Stomach (tissue), 9 donors: Measurements from ENCODE around the gene BOLA3. TPM values are rescaled to one million over a fixed set of nuclear protein-coding genes. Genes with fewer than 3 reads are reported as not detected.

Experiments used
- DNase-seq, 2 donors: peaks; one replicate each; pipeline versions ENCODE4 v3.0.0 to v3.0.0-alpha.2; 2013 to 2019
- H3K27ac ChIP-seq, 5 donors: fragments of 200-600 bp in 4 of 5; sonication (generic) in 4 of 5; one replicate each; pipeline ENCODE4 v1.5.1; 2013 to 2019; ENCODE audit warnings: mild to moderate bottlenecking in 1 of 5, moderate library complexity in 1 of 5
- H3K27me3 ChIP-seq, 3 donors: fragments of 200-600 bp; sonication (generic); one replicate each; pipeline ENCODE4 v1.5.1; 2017 to 2019; ENCODE audit warnings: mixed run types in 1 of 3
- H3K36me3 ChIP-seq, 4 donors: fragments of 200-600 bp; sonication (generic); 1 replicate in 3 of 4; 2 replicates in 1 of 4; pipeline ENCODE4 v1.5.1; 2016 to 2019
- H3K4me1 ChIP-seq, 4 donors: fragments of 200-600 bp; sonication (generic); one replicate each; pipeline ENCODE4 v1.5.1; 2016 to 2019
- H3K4me3 ChIP-seq, 4 donors: fragments of 200-600 bp; sonication (generic) in 3 of 4; one replicate each; pipeline ENCODE4 v1.5.1; 2016 to 2019; ENCODE audit warnings: mild to moderate bottlenecking in 1 of 4
- H3K9me3 ChIP-seq, 4 donors: fragments of 200-600 bp; sonication (generic); one replicate each; pipeline ENCODE4 v1.5.1; 2016 to 2019
- CTCF ChIP-seq, 7 experiments: fragments of 450-650 bp in 4 of 7; fragments of 200-600 bp in 3 of 7; sonication (generic) in 3 of 7; IDR thresholded peaks; one replicate each; pipeline ENCODE4 v1.5.1; 2016 to 2019; ENCODE audit warnings: antibody characterized with exemption in 7 of 7, control low read depth in 2 of 7, mild to moderate bottlenecking in 1 of 7
- EP300 ChIP-seq: sonication (generic); formaldehyde crosslinking; IDR thresholded peaks from one replicate; pipeline ENCODE4 v1.6.1; 2017; ENCODE audit warnings: antibody characterized with exemption
- POLR2A ChIP-seq, 4 donors: fragments of 450-650 bp; IDR thresholded peaks; one replicate each; pipeline ENCODE4 v1.6.1; 2016; ENCODE audit warnings: antibody characterized with exemption in 4 of 4, control low read depth in 2 of 4, mild to moderate bottlenecking in 1 of 4, moderate library complexity in 1 of 4
- POLR2AphosphoS5 ChIP-seq, 3 donors: sonication (generic); formaldehyde crosslinking; IDR thresholded peaks; one replicate each; pipeline ENCODE4 v1.6.1; 2016; ENCODE audit warnings: antibody characterized with exemption in 3 of 3
- WGBS, 5 donors: extraction: QIAGEN DNeasy Blood & Tissue Kit in 3 of 5; methylation state at CpG; one replicate each; pipeline versions ENCODE4 v1.1.5 to v1.1.7; 2013 to 2018; 5-methylcytosine and 5-hydroxymethylcytosine counted together
- intact Hi-C: fragments of 100-400 bp; cut with DNase I; formaldehyde crosslinking; loops from one replicate; pipeline ENCODE4 v1.15.1; 2023; ENCODE audit warnings: low total_unique reads
- polyA plus RNA-seq, 3 donors: library from polyadenylated mRNA; stranded (reverse); fragments of 200-250 nt; gene quantifications; one replicate each; pipeline ENCODE4 v1.2.3, GENCODE V29; 2013
- total RNA-seq, 5 donors: library from RNA; depleted of rRNA; stranded (reverse); fragments of >200 nt; gene quantifications; one replicate each; pipeline versions ENCODE4 v1.1.0 to v1.2.3, GENCODE V29; 2014 to 2016
- donor health status: healthy with polysubstance abuse.
- donor health status: Bipolar disorder and iron deficiency.
- donor health status: healthy.

Gene BOLA3
- total and polyA plus RNA-seq, 8 donors = 13.3 to 310 (median 94.1) TPM; not detected in 1

GRCh38 chr2:74094291-74094690 lies 53.4 kb downstream of the BOLA3 start:
- no peak for TF ChIP-seq POLR2A (IDR thresholded peaks at IDR 0.05)
- TF ChIP-seq POLR2AphosphoS5 (IDR thresholded peaks at IDR 0.05) = no peak
- no peak for TF ChIP-seq EP300
- no peak for TF ChIP-seq CTCF (IDR thresholded peaks at IDR 0.05)
- Histone ChIP-seq H3K36me3 (peaks cover 52 to 93% (median 75%) of the 10 kb centered on the region in 4 donors), H3K27me3 (no peaks in the 10 kb centered on the region), H3K27ac (no peak overlapping the region), H3K4me3 (no peak overlapping the region), H3K9me3 (no peaks in the 10 kb centered on the region), H3K4me1 (peaks cover 0 to 17% (median 8%) of the 10 kb centered on the region in 4 donors)
- WGBS, 5 donors = 83 to 90% (median 85%) methylated on average over 7 of the region's 7 CpGs
- intact Hi-C loops = no loop called here
- DNase-seq = no peak

DNA sequence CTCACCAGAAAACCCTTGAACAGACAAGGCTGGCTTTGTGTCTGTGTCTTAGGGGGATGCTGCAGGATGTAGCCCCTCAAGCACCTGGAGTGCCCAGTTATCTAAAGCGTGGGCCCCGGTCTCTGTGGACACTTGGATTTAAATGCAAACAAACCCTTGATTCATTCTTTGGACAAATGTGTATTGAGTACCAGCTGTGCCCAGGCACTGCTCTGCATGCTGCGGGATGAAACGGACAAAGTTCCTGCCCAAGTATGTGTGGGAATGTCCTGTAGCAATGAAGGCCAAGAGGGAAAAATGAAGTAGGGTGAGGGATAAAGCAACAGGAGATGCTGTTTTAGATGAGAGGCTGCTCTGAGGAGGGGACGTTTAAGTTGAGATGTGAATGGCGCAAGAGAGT lies 53.9 kb downstream of the BOLA3 start:
- intact Hi-C loops = no loop called here

DNA sequence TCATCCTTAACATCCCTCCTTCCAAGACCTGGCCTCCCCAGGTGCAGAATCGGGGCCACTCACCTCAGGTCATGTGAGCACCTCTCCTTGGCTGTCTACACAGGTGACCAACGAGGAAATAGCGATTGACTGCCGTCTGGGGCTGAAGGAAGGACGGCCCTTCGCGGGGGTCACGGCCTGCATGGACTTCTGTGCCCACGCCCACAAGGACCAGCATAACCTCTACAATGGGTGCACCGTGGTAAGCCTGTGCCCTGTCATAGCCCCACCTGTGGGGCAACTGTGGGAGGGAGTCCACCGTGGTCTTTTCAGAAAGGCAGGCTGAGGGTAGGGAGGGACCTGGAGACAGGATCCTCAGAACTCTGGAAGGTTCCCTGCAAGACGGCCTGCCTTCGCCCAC lies 54.3 kb downstream of the BOLA3 start:
- DNase-seq = no peak
- intact Hi-C loops = no loop called here
- TF ChIP-seq CTCF (IDR thresholded peaks at IDR 0.05) (no peak), EP300 (no peak), POLR2A (IDR thresholded peaks at IDR 0.05) (no peak), POLR2AphosphoS5 (IDR thresholded peaks at IDR 0.05) (no peak)
- Histone ChIP-seq H3K4me3 (no peak overlapping the region), H3K9me3 (no peaks in the 10 kb centered on the region), H3K27me3 (no peaks in the 10 kb centered on the region), H3K36me3 (peaks cover 45 to 93% (median 75%) of the 10 kb centered on the region in 4 donors), H3K4me1 (peaks cover 0 to 17% (median 8%) of the 10 kb centered on the region in 4 donors), H3K27ac (no peak overlapping the region)
- WGBS, 5 donors = 68 to 92% (median 78%) methylated on average over 11 to 13 of the region's 13 CpGs

More for the DNA sequence above, 53.9 kb downstream of the BOLA3 start:
- TF ChIP-seq CTCF (IDR thresholded peaks at IDR 0.05) (no peak), POLR2A (IDR thresholded peaks at IDR 0.05) (no peak), EP300 (no peak), POLR2AphosphoS5 (IDR thresholded peaks at IDR 0.05) (no peak)
- no peak overlapping the region for H3K4me3 ChIP-seq
- peaks cover 48 to 93% (median 75%) of the 10 kb centered on the region in 4 donors for H3K36me3 ChIP-seq
- no peak overlapping the region for H3K27ac ChIP-seq
- WGBS, 5 donors = 49 to 69% (median 63%) methylated on average over 6 of the region's 6 CpGs
- no peaks in the 10 kb centered on the region for H3K9me3 ChIP-seq
- peaks cover 0 to 17% (median 8%) of the 10 kb centered on the region in 4 donors for H3K4me1 ChIP-seq
- H3K27me3 ChIP-seq = no peaks in the 10 kb centered on the region
- DNase-seq = no peak

DNA sequence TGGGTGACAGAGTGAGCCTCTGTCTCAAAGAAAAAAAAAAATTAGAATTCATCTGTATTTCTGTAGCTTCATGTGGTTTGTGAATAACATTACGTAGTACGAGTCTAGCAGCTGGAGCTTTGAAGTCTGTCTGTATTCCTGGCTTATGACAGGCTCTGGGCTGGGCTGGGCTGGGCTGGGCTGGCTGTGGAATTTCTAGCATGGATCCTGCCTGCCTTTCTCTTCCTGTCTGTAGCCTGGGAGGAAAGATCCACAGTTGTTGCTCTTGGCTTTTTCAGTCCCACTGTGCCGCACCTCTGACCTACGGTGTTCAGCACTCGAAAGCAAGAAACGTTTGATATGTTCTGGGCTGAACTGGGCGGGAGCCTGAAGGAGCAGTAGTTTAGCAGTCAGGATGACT lies 55.4 kb downstream of the BOLA3 start:
- Histone ChIP-seq H3K27ac (no peak overlapping the region), H3K36me3 (peaks cover 54 to 96% (median 82%) of the 10 kb centered on the region in 4 donors), H3K9me3 (no peaks in the 10 kb centered on the region), H3K4me3 (no peak overlapping the region), H3K4me1 (peaks cover 0 to 17% (median 8%) of the 10 kb centered on the region in 4 donors), H3K27me3 (no peaks in the 10 kb centered on the region)
- TF ChIP-seq POLR2AphosphoS5 (IDR thresholded peaks at IDR 0.05) (no peak), EP300 (no peak), POLR2A (IDR thresholded peaks at IDR 0.05) (no peak), CTCF (IDR thresholded peaks at IDR 0.05) (no peak)
- 74 to 91% (median 89%) methylated on average over 7 of the region's 7 CpGs for WGBS, 5 donors
- no peak for DNase-seq
- intact Hi-C loops = no loop called here
